Keratinocyte (primary cell): ENCODE data around the gene TARM1. TPM values are rescaled to one million over a fixed set of nuclear protein-coding genes. Genes with fewer than 3 reads are reported as not detected.

Source experiments
- DNase-seq: peaks from one replicate; pipeline ENCODE4 v3.0.0-alpha.2; 2011; ENCODE audit warnings: low read depth, missing footprints, low spot score
- FAIRE-seq: peaks from 2 replicates; lab custom pipeline; 2011; peaks lifted over from hg19 to GRCh38; lab: Jason Lieb, UNC
- H2AFZ ChIP-seq: 2 replicates; pipeline ENCODE4 v1.6.0; 2012; ENCODE audit warnings: low read length, control low read depth, inconsistent platforms; ENCODE audit not compliant: control insufficient read depth
- H3K27ac ChIP-seq: 2 replicates; pipeline ENCODE4 v1.5.1; 2011; ENCODE audit warnings: low read length; ENCODE audit not compliant: control insufficient read depth, insufficient read depth
- H3K27me3 ChIP-seq: 3 replicates; pipeline ENCODE4 v1.6.0; 2011; ENCODE audit warnings: low read length; ENCODE audit not compliant: control insufficient read depth, insufficient read depth; ENCODE audit errors: extremely low read depth
- H3K36me3 ChIP-seq, 2 experiments: 2 replicates in 1 of 2; 3 replicates in 1 of 2; pipeline ENCODE4 v1.5.1; 2011; ENCODE audit warnings: low read length in 2 of 2, mild to moderate bottlenecking in 1 of 2; ENCODE audit not compliant: control insufficient read depth in 2 of 2, insufficient read depth in 2 of 2; ENCODE audit errors: extremely low read depth in 1 of 2
- H3K4me1 ChIP-seq: 3 replicates; pipeline ENCODE4 v1.5.1; 2011; ENCODE audit warnings: low read length; ENCODE audit not compliant: control insufficient read depth, insufficient read depth; ENCODE audit errors: extremely low read depth
- H3K4me2 ChIP-seq: 3 replicates; pipeline ENCODE4 v1.6.0; 2011; ENCODE audit warnings: low read depth, low read length; ENCODE audit not compliant: control insufficient read depth, insufficient read depth; ENCODE audit errors: extremely low read depth
- H3K4me3 ChIP-seq, 3 experiments: fragments of 200-600 bp in 1 of 3; sonication (generic) in 1 of 3; 2 replicates in 2 of 3; 3 replicates in 1 of 3; pipeline ENCODE4 v1.5.1; 2011 to 2016; ENCODE audit warnings: low read length in 3 of 3, mild to moderate bottlenecking in 3 of 3, control low read depth in 2 of 3, inconsistent platforms in 1 of 3, low read depth in 1 of 3, mixed read lengths in 1 of 3, mixed run types in 1 of 3, moderate library complexity in 1 of 3; ENCODE audit not compliant: control insufficient read depth in 2 of 3, insufficient read depth in 2 of 3; ENCODE audit errors: extremely low read depth in 1 of 3
- H3K79me2 ChIP-seq: 2 replicates; pipeline ENCODE4 v1.6.0; 2012; ENCODE audit warnings: low read length; ENCODE audit not compliant: control insufficient read depth, insufficient read depth
- H3K9ac ChIP-seq: 3 replicates; pipeline ENCODE4 v1.6.0; 2011; ENCODE audit warnings: low read length; ENCODE audit not compliant: control insufficient read depth, insufficient read depth; ENCODE audit errors: extremely low read depth
- H3K9me1 ChIP-seq: 3 replicates; pipeline ENCODE4 v1.6.0; 2011; ENCODE audit warnings: low read length; ENCODE audit not compliant: control insufficient read depth, insufficient read depth; ENCODE audit errors: extremely low read depth
- H3K9me3 ChIP-seq: 2 replicates; pipeline ENCODE4 v1.5.1; 2012; ENCODE audit warnings: low read depth, low read length; ENCODE audit not compliant: control insufficient read depth
- H4K20me1 ChIP-seq: 3 replicates; pipeline ENCODE4 v1.6.0; 2011; ENCODE audit warnings: low read length; ENCODE audit not compliant: control insufficient read depth, insufficient read depth; ENCODE audit errors: extremely low read depth
- EZH2 ChIP-seq: IDR thresholded peaks from one replicate; pipeline ENCODE4 v1.6.1; 2012; ENCODE audit warnings: inconsistent platforms, mild to moderate bottlenecking, low read length, moderate library complexity
- dilution Hi-C: fragments of 300-500 bp; cut with MboI; formaldehyde crosslinking; loops from one replicate; pipeline ENCODE4 v1.7.0; 2020; ENCODE audit warnings: low sequenced_read_pairs; ENCODE audit not compliant: extremely low pct_ligation_motif_present
- polyA plus RNA-seq, 5 experiments: library from polyadenylated mRNA; depleted of rRNA in 3 of 5; stranded (reverse) in 3 of 5; stranded (forward) in 1 of 5; unstranded in 1 of 5; fragments of >200 nt; gene quantifications; 1 replicate in 1 of 5; 2 replicates in 3 of 5; 3 replicates in 1 of 5; pipeline versions ENCODE4 v1.2.1 to v1.2.3, GENCODE V29; 2011 to 2012; ENCODE audit warnings: missing spikeins in 2 of 5, low read depth in 1 of 5, low replicate concordance in 1 of 5
- TF ChIP-seq, protein P1 (sequence below), 3 experiments: IDR thresholded peaks in 1 of 3; conservative IDR thresholded peaks in 1 of 3; optimal IDR thresholded peaks in 1 of 3; 2 replicates in 2 of 3; 3 replicates in 1 of 3; pipeline versions ENCODE3 to v1.5.1; 2011; ENCODE audit warnings: low read length in 3 of 3, mild to moderate bottlenecking in 3 of 3, moderate library complexity in 2 of 3, control low read depth in 1 of 3, inconsistent platforms in 1 of 3; ENCODE audit not compliant: insufficient read depth in 2 of 3; ENCODE audit errors: extremely low read depth in 1 of 3

The TARM1 gene
- polyA plus RNA-seq, 1 donor (not counting 4 experiments of a cell fraction or from before 2014, with no cell fraction given), result not detected

DNA sequence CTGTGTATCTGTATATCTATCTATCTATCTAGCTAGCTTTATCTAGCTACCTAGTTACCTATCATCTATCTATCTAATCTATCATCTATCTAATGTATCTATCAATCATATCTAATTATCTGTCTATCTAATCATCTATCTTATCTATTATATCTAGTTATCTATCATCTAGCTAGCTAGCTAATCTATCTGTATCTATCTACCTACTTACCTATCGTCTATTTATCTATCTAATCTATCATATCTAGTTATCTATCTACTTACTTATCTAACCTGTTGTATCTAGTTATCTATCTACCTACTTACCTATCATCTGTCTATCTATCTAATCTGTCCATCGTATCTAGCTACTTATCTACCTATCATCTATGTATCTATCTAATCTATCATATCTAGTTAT, 35.4 kb downstream of the TARM1 start:
- Histone ChIP-seq H3K36me3 (no peaks in the 10 kb centered on the region), H4K20me1 (no peaks in the 10 kb centered on the region), H3K9me3 (no peaks in the 10 kb centered on the region), H3K9me1 (no peaks in the 10 kb centered on the region), H3K4me1 (no peaks in the 10 kb centered on the region), H3K79me2 (no peaks in the 10 kb centered on the region), H3K4me3 (no peak overlapping the region), H2AFZ (no peak overlapping the region), H3K9ac (no peak overlapping the region), H3K27ac (no peak overlapping the region), H3K4me2 (no peak overlapping the region), H3K27me3 (no peaks in the 10 kb centered on the region)
- FAIRE-seq (no peak), DNase-seq (no peak)
- dilution Hi-C loops, result loop anchor here (25.0 kb wide), 1 partner anchor 108 kb away; no protein-coding TSS in a partner anchor
- TF ChIP-seq, protein P1, sequence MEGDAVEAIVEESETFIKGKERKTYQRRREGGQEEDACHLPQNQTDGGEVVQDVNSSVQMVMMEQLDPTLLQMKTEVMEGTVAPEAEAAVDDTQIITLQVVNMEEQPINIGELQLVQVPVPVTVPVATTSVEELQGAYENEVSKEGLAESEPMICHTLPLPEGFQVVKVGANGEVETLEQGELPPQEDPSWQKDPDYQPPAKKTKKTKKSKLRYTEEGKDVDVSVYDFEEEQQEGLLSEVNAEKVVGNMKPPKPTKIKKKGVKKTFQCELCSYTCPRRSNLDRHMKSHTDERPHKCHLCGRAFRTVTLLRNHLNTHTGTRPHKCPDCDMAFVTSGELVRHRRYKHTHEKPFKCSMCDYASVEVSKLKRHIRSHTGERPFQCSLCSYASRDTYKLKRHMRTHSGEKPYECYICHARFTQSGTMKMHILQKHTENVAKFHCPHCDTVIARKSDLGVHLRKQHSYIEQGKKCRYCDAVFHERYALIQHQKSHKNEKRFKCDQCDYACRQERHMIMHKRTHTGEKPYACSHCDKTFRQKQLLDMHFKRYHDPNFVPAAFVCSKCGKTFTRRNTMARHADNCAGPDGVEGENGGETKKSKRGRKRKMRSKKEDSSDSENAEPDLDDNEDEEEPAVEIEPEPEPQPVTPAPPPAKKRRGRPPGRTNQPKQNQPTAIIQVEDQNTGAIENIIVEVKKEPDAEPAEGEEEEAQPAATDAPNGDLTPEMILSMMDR (optimal IDR thresholded peaks at IDR 0.05 in 1 of 3, IDR thresholded peaks at IDR 0.05 in 1 of 3, conservative IDR thresholded peaks at IDR 0.05 in 1 of 3; ENCODE audit: extremely low read depth in 1 of 3, insufficient read depth in 2 of 3, low read length in 3 of 3), result no peak
- no peak for TF ChIP-seq EZH2

DNA sequence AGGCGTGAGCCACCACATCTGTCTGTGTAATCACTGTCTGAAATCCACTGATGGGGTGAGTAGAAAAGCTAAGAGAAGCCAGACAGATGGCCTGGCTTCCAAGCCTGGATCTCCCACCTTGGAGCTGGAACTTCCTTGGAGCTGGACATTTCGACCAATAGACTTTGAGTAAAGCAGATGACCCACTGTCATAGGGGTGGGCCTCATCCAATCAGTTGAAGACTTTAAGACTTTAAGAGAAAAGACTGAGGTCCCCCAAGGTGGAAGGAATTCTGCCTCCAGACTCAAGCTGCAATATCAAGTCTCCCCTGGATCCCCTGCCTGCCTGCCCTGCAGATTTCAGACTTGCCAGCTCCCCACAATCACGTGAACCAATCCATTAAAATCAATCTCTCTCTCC, 38.2 kb downstream of the TARM1 start:
- H3K9me3 ChIP-seq, result no peaks in the 10 kb centered on the region
- H3K27me3 ChIP-seq, result no peaks in the 10 kb centered on the region
- H3K79me2 ChIP-seq, result no peaks in the 10 kb centered on the region
- no peaks in the 10 kb centered on the region for H3K36me3 ChIP-seq
- H3K9me1 ChIP-seq, result no peaks in the 10 kb centered on the region
- DNase-seq (no peak), FAIRE-seq (no peak)
- H4K20me1 ChIP-seq, result no peaks in the 10 kb centered on the region
- H3K4me1 ChIP-seq, result no peaks in the 10 kb centered on the region
- TF ChIP-seq, protein P1 (optimal IDR thresholded peaks at IDR 0.05 in 1 of 3, IDR thresholded peaks at IDR 0.05 in 1 of 3, conservative IDR thresholded peaks at IDR 0.05 in 1 of 3; ENCODE audit: extremely low read depth in 1 of 3, insufficient read depth in 2 of 3, low read length in 3 of 3), result no peak
- no peak for TF ChIP-seq EZH2
- H3K9ac ChIP-seq, result no peak overlapping the region
- H3K4me2 ChIP-seq, result no peak overlapping the region
- H3K4me3 ChIP-seq, result no peak overlapping the region
- no peak overlapping the region for H2AFZ ChIP-seq
- no peak overlapping the region for H3K27ac ChIP-seq
- dilution Hi-C loops, result loop anchor here (25.0 kb wide), 1 partner anchor 106 kb away; no protein-coding TSS in a partner anchor
